ENCODE results near the gene PPP2R2B.

DNA sequence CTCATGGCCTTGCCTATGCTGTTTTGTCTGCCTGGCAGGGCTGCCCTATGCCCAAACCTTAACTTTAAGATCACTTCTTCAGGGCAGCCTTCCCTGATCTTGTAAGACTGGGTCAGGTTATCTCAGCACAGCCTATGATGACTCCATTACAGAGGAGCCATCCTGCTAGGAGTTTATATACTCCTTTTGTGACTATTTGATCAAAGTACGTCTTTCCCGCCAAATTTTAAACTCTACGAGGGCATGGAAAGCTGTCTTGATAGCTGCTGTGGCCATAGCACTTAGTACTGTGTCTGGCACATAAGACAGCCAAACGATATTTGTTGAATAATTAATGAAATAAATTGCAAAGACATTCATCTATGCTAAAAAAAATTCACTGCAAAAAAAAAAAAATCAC lies 60.6 kb downstream of the PPP2R2B start:
- TF ChIP-seq CTCF (optimal IDR thresholded peaks at IDR 0.05 in 1 of 3, IDR thresholded peaks at IDR 0.05 in 1 of 3, conservative IDR thresholded peaks at IDR 0.05 in 1 of 3; ENCODE audit: extremely low read depth in 1 of 3, insufficient read depth in 2 of 3, low read length in 3 of 3) = no peak
- TF ChIP-seq EZH2 (IDR thresholded peaks at IDR 0.05; ENCODE audit: low read length) = no peak
